HepG2 (cell line): ENCODE data around the gene ELP2. TPM values are rescaled to one million over a fixed set of nuclear protein-coding genes. Genes with fewer than 3 reads are reported as not detected.

ENCODE experiments used
- ATAC-seq: fragments of 200-7000 bp; cut with Tn5 transposase; 3 replicates; pipeline ENCODE4 v1.9.1; 2020; ENCODE audit warnings: mild to moderate bottlenecking, moderate library complexity
- BruUV-seq: library from RNA; stranded (reverse); fragments of 400-500 nt; replicated peaks from 2 replicates; lab custom pipeline; 2021; lab: Mats Ljungman, UMichigan
- CTCF ChIA-PET: fragments of 300-600 bp; formaldehyde crosslinking; extraction: SDS; loops from one replicate; lab custom pipeline; 2021; ENCODE audit warnings: low total read pairs, inconsistent platforms, low intra/inter-chr PET ratio; lab: Yijun Ruan, JAX
- POLR2A ChIA-PET: fragments of 350-600 bp; sonication (Branson Sonifier 250); formaldehyde crosslinking; loops from one replicate; lab custom pipeline; 2020; ENCODE audit warnings: antibody characterized with exemption, inconsistent platforms; lab: Yijun Ruan, JAX
- DNase-seq: peaks from one replicate; pipeline ENCODE4 v3.0.0-alpha.2; 2015; ENCODE audit warnings: low spot score
- FAIRE-seq: peaks from 3 replicates; lab custom pipeline; 2011; peaks lifted over from hg19 to GRCh38; lab: Jason Lieb, UNC
- H2AFZ ChIP-seq: one replicate; pipeline ENCODE4 v1.6.1; 2011; ENCODE audit warnings: low read length, inconsistent platforms
- H3K27ac ChIP-seq: fragments of 300-600 bp; 3 replicates; pipeline ENCODE4 v1.8.0; 2011; ENCODE audit warnings: mixed run types, mild to moderate bottlenecking, mixed read lengths, low read length, inconsistent platforms; ENCODE audit not compliant: insufficient read depth; ENCODE audit errors: extremely low read length
- H3K27me3 ChIP-seq, 2 experiments: fragments of 200-600 bp in 1 of 2; 2 replicates in 1 of 2; 3 replicates in 1 of 2; pipeline versions ENCODE4 v1.6.0 to v1.8.0; 2011; ENCODE audit warnings: low read length in 2 of 2, mild to moderate bottlenecking in 2 of 2, moderate library complexity in 2 of 2, inconsistent platforms in 1 of 2; ENCODE audit not compliant: insufficient read depth in 2 of 2, control insufficient read depth in 1 of 2
- H3K36me3 ChIP-seq, 2 experiments: fragments of 200-600 bp in 1 of 2; replicated peaks in 1 of 2; 2 replicates in 1 of 2; 3 replicates in 1 of 2; pipeline versions ENCODE4 v1.5.1 to v1.8.0; 2011; ENCODE audit warnings: low read length in 2 of 2, inconsistent platforms in 1 of 2; ENCODE audit not compliant: insufficient read depth in 2 of 2, control insufficient read depth in 1 of 2
- H3K4me1 ChIP-seq: 2 replicates; pipeline ENCODE4 v1.5.1; 2012; ENCODE audit warnings: low read length, inconsistent platforms; ENCODE audit not compliant: insufficient read depth
- H3K4me2 ChIP-seq: 2 replicates; pipeline ENCODE4 v1.6.0; 2011; ENCODE audit warnings: low read depth, low read length, inconsistent platforms
- H3K4me3 ChIP-seq, 3 experiments: fragments of 200-600 bp in 1 of 3; sonication (generic), shearing (Covaris generic) in 1 of 3; replicated peaks in 1 of 3; 2 replicates each; pipeline ENCODE4 v1.5.1; 2011 to 2016; ENCODE audit warnings: low read length in 3 of 3, inconsistent platforms in 2 of 3, low read depth in 2 of 3, mild to moderate bottlenecking in 2 of 3, control low read depth in 1 of 3, mixed read lengths in 1 of 3; ENCODE audit not compliant: insufficient read depth in 1 of 3
- H3K79me2 ChIP-seq: one replicate; pipeline ENCODE4 v1.6.1; 2011; ENCODE audit warnings: low read length, inconsistent platforms; ENCODE audit not compliant: insufficient read depth
- H3K9ac ChIP-seq: 2 replicates; pipeline ENCODE4 v1.6.0; 2011; ENCODE audit warnings: mild to moderate bottlenecking, low read depth, low read length, inconsistent platforms; ENCODE audit not compliant: insufficient read depth
- H3K9me3 ChIP-seq: 2 replicates; pipeline ENCODE4 v1.5.1; 2012; ENCODE audit warnings: mild to moderate bottlenecking, low read length
- H4K20me1 ChIP-seq: 2 replicates; pipeline ENCODE4 v1.6.0; 2011; ENCODE audit warnings: inconsistent platforms, mild to moderate bottlenecking, low read length, moderate library complexity; ENCODE audit not compliant: insufficient read depth
- CBX5 ChIP-seq: sonication (generic); formaldehyde crosslinking; IDR thresholded peaks from 2 replicates; pipeline ENCODE4 v1.4.0; 2020; ENCODE audit warnings: missing genetic modification reagents, borderline replicate concordance
- ELF3 ChIP-seq: IDR thresholded peaks from 2 replicates; pipeline ENCODE4 v1.6.1; 2016; ENCODE audit warnings: missing genetic modification reagents, missing compliant biosample characterization
- ETV5 ChIP-seq: IDR thresholded peaks from 2 replicates; pipeline ENCODE4 v1.6.1; 2018; ENCODE audit warnings: missing biosample characterization, missing genetic modification reagents, inconsistent platforms, borderline replicate concordance
- GTF2F1 ChIP-seq: fragments of 150-350 bp; IDR thresholded peaks from 2 replicates; pipeline ENCODE4 v1.6.1; 2014; ENCODE audit warnings: low read length
- HOXA5 ChIP-seq: sonication (generic); formaldehyde crosslinking; IDR thresholded peaks from 2 replicates; pipeline ENCODE4 v1.4.0; 2020; ENCODE audit warnings: missing genetic modification reagents
- HOXA9 ChIP-seq: sonication (generic); formaldehyde crosslinking; IDR thresholded peaks from 2 replicates; pipeline ENCODE4 v1.8.1; 2022; ENCODE audit warnings: missing genetic modification reagents, mild to moderate bottlenecking, moderate library complexity, borderline replicate concordance
- ONECUT2 ChIP-seq: sonication (generic); formaldehyde crosslinking; IDR thresholded peaks from 2 replicates; pipeline ENCODE4 v1.4.0; 2020; ENCODE audit warnings: missing genetic modification reagents
- PAWR ChIP-seq: sonication (generic); formaldehyde crosslinking; IDR thresholded peaks from 2 replicates; pipeline ENCODE4 v1.4.0; 2020; ENCODE audit warnings: missing genetic modification reagents, mild to moderate bottlenecking, borderline replicate concordance
- ZFP36 ChIP-seq: fragments of 150-350 bp; IDR thresholded peaks from 2 replicates; pipeline ENCODE4 v1.6.1; 2018; ENCODE audit warnings: borderline replicate concordance, low read length, low read depth; ENCODE audit not compliant: partially characterized antibody
- ZNF235 ChIP-seq: sonication (generic); formaldehyde crosslinking; IDR thresholded peaks from 2 replicates; pipeline ENCODE4 v1.8.1; 2023; ENCODE audit warnings: mild to moderate bottlenecking, missing genetic modification reagents, borderline replicate concordance
- ZNF329 ChIP-seq: sonication (generic); formaldehyde crosslinking; IDR thresholded peaks from 2 replicates; pipeline ENCODE4 v1.9.0; 2021; ENCODE audit warnings: low read depth, mild to moderate bottlenecking, missing genetic modification reagents
- ZNF564 ChIP-seq: sonication (generic); formaldehyde crosslinking; IDR thresholded peaks from 2 replicates; pipeline ENCODE4 v1.8.1; 2023; ENCODE audit warnings: mild to moderate bottlenecking, missing genetic modification reagents
- ZNF615 ChIP-seq: sonication (generic); formaldehyde crosslinking; IDR thresholded peaks from 2 replicates; pipeline ENCODE4 v1.5.0; 2020; ENCODE audit warnings: mild to moderate bottlenecking, missing genetic modification reagents, borderline replicate concordance
- ZNF644 ChIP-seq: IDR thresholded peaks from 2 replicates; pipeline ENCODE4 v1.6.1; 2016; ENCODE audit warnings: low read depth
- ZNF775 ChIP-seq: sonication (generic); formaldehyde crosslinking; IDR thresholded peaks from 2 replicates; pipeline ENCODE4 v1.4.0; 2020; ENCODE audit warnings: missing genetic modification reagents, mild to moderate bottlenecking, moderate library complexity, borderline replicate concordance
- ZNF780A ChIP-seq: sonication (generic); formaldehyde crosslinking; IDR thresholded peaks from 2 replicates; pipeline ENCODE4 v1.8.0; 2022; ENCODE audit warnings: mild to moderate bottlenecking, missing genetic modification reagents, moderate library complexity
- WGBS: methylation state at CpG from one replicate; pipeline ENCODE4 v1.1.6; 2017; ENCODE audit warnings: low lambda C conversion rate; 5-methylcytosine and 5-hydroxymethylcytosine counted together
- in situ Hi-C: cut with HindIII; loops from 2 replicates; pipeline ENCODE4 v1.10.0; 2017; ENCODE audit warnings: low pct_unique_long_range_greater_than_20kb; ENCODE audit not compliant: extremely low pct_ligation_motif_present
- intact Hi-C: fragments of 100-400 bp; cut with micrococcal nuclease; formaldehyde crosslinking; loops from one replicate; pipeline ENCODE4 v1.10.0; 2022; ENCODE audit not compliant: unreplicated experiment
- polyA plus RNA-seq, 8 experiments: library from polyadenylated mRNA; depleted of rRNA in 3 of 8; stranded (reverse) in 7 of 8; unstranded in 1 of 8; fragments of >200 nt; fragmentation: Illumina TruSeq in 4 of 8; extraction: Trizol in 4 of 8; gene quantifications; 2 replicates each; pipeline versions ENCODE4 v1.2.1 to v1.2.3, GENCODE V29; 2011 to 2016; ENCODE audit warnings: low read depth in 4 of 8, missing spikeins in 1 of 8, mixed read lengths in 1 of 8; ENCODE audit not compliant: insufficient read depth in 1 of 8
- total RNA-seq, 5 experiments: library from RNA; depleted of rRNA; stranded (reverse); fragments of >200 nt; fragmentation: Illumina TruSeq; extraction: Trizol; gene quantifications; 2 replicates each; pipeline ENCODE4 v1.2.3, GENCODE V29; 2016; ENCODE audit warnings: low read depth in 1 of 5
- TF ChIP-seq, protein P1 (sequence below): IDR thresholded peaks from 2 replicates; pipeline ENCODE4 v1.6.1; 2016; ENCODE audit warnings: mild to moderate bottlenecking, missing biosample characterization, missing genetic modification reagents
- TF ChIP-seq, protein P2 (sequence below): sonication (generic); formaldehyde crosslinking; IDR thresholded peaks from 2 replicates; pipeline ENCODE4 v1.4.0; 2020; ENCODE audit warnings: mild to moderate bottlenecking, missing genetic modification reagents

Gene ELP2
- total and polyA plus RNA-seq, 2 of the 13 experiments (the other 11 are each of a cell fraction or from before 2014, with no cell fraction given): 98.7 to 100 TPM

DNA sequence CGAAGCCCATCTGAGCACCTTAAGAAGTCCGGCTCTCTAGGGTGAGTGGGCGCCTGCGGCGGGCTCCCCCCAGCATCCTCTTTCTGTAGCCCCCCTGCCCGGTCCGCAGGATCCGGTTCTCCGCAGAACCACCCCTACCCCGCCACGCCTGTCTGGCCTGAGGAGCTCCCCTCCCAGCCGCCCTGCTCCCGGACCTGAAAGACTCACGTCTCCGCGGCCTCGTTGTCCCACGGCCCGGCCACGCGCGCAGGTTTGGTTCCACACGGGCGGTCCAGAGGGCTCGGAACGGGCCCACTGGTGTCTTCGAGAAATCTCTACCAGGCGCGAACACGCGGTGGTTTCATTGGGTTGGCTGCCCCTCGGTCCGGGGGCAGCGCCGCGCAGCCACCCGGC, 796 bp upstream of the ELP2 start:
- CTCF ChIA-PET: no interaction called here
- no peak for TF ChIP-seq ZFP36
- no peak for TF ChIP-seq ONECUT2
- peak; percentile 15; the same call in 1 of the 2 replicates for TF ChIP-seq ZNF564 (CRISPR knock-in tag)
- TF ChIP-seq HOXA9 (CRISPR knock-in tag): no peak; the same call in 1 of the 2 replicates
- TF ChIP-seq, protein P1, sequence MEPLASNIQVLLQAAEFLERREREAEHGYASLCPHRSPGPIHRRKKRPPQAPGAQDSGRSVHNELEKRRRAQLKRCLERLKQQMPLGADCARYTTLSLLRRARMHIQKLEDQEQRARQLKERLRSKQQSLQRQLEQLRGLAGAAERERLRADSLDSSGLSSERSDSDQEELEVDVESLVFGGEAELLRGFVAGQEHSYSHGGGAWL (CRISPR knock-in tag): no peak
- no peak for TF ChIP-seq ZNF644 (CRISPR knock-in tag)
- TF ChIP-seq ZNF615 (CRISPR knock-in tag): 0 out of 2 replicates have a peak, but pooled peaks have one; percentile 8
- TF ChIP-seq PAWR (CRISPR knock-in tag): no peak
- TF ChIP-seq ZNF329 (CRISPR knock-in tag): no peak
- no peak for TF ChIP-seq ELF3
- TF ChIP-seq ZNF775 (CRISPR knock-in tag): no peak
- TF ChIP-seq ETV5 (CRISPR knock-in tag): no peak
- TF ChIP-seq ZNF235: no peak
- no peak for TF ChIP-seq HOXA5 (CRISPR knock-in tag)
- TF ChIP-seq, protein P2, sequence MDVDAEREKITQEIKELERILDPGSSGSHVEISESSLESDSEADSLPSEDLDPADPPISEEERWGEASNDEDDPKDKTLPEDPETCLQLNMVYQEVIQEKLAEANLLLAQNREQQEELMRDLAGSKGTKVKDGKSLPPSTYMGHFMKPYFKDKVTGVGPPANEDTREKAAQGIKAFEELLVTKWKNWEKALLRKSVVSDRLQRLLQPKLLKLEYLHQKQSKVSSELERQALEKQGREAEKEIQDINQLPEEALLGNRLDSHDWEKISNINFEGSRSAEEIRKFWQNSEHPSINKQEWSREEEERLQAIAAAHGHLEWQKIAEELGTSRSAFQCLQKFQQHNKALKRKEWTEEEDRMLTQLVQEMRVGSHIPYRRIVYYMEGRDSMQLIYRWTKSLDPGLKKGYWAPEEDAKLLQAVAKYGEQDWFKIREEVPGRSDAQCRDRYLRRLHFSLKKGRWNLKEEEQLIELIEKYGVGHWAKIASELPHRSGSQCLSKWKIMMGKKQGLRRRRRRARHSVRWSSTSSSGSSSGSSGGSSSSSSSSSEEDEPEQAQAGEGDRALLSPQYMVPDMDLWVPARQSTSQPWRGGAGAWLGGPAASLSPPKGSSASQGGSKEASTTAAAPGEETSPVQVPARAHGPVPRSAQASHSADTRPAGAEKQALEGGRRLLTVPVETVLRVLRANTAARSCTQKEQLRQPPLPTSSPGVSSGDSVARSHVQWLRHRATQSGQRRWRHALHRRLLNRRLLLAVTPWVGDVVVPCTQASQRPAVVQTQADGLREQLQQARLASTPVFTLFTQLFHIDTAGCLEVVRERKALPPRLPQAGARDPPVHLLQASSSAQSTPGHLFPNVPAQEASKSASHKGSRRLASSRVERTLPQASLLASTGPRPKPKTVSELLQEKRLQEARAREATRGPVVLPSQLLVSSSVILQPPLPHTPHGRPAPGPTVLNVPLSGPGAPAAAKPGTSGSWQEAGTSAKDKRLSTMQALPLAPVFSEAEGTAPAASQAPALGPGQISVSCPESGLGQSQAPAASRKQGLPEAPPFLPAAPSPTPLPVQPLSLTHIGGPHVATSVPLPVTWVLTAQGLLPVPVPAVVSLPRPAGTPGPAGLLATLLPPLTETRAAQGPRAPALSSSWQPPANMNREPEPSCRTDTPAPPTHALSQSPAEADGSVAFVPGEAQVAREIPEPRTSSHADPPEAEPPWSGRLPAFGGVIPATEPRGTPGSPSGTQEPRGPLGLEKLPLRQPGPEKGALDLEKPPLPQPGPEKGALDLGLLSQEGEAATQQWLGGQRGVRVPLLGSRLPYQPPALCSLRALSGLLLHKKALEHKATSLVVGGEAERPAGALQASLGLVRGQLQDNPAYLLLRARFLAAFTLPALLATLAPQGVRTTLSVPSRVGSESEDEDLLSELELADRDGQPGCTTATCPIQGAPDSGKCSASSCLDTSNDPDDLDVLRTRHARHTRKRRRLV (CRISPR knock-in tag): no peak
- no peak for TF ChIP-seq CBX5
- no peak for TF ChIP-seq ZNF780A
- no peak for TF ChIP-seq GTF2F1

More for the DNA sequence above, 796 bp upstream of the ELP2 start:
- WGBS: 4% methylated on average over 5 of the region's 37 CpGs
- no peaks in the 10 kb centered on the region; a peak in 1 of 5 replicates for H3K27me3 ChIP-seq
- in situ Hi-C loops: no loop called here
- peaks cover 50% of the 10 kb centered on the region for H3K4me1 ChIP-seq
- intact Hi-C loops: loop anchor here (2.0 kb wide), 1 partner anchor 60 kb away; no protein-coding TSS in a partner anchor
- H2AFZ ChIP-seq: no peak overlapping the region
- H3K4me3 ChIP-seq: peak overlapping the region; percentile 83 to 87 (median 87)
- H3K36me3 ChIP-seq: peaks cover 0 to 9% of the 10 kb centered on the region in 2 experiments; a peak in 3 of 5 replicates
- no peaks in the 10 kb centered on the region for H3K9me3 ChIP-seq
- H3K27ac ChIP-seq: peak overlapping the region; percentile 98
- no peak for DNase-seq
- peaks cover 56% of the 10 kb centered on the region for H3K79me2 ChIP-seq
- FAIRE-seq: no peak
- peaks cover 29% of the 10 kb centered on the region for H4K20me1 ChIP-seq
- BruUV-seq: no TSS peak
- H3K4me2 ChIP-seq: peak overlapping the region; percentile 81
- ATAC-seq: no peak
- POLR2A ChIA-PET: interaction anchor here (0.8 to 4.7 kb wide), 7 partner anchors 11 to 127 kb away, joined by 3 to 42 read pairs (median 4); partner anchors contain the start of gene MOCOS
- H3K9ac ChIP-seq: peak overlapping the region; percentile 98
